Mammary epithelial cell (primary cell): ENCODE results near the gene IRF4.

ENCODE experiments used
- CTCF ChIP-seq, 2 donors: IDR thresholded peaks in 1 of 2; conservative IDR thresholded peaks in 1 of 2; 2 replicates each; pipeline ENCODE4 v1.5.1; 2011 to 2012; ENCODE audit warnings: inconsistent platforms in 2 of 2, low read length in 2 of 2, mild to moderate bottlenecking in 2 of 2, control low read depth in 1 of 2, low read depth in 1 of 2; ENCODE audit not compliant: insufficient read depth in 1 of 2; ENCODE audit errors: extremely low read depth in 1 of 2
- EZH2 ChIP-seq: IDR thresholded peaks from 2 replicates; pipeline ENCODE4 v1.6.1; 2012; ENCODE audit warnings: low read length, inconsistent platforms, borderline replicate concordance

- TF ChIP-seq CTCF (conservative IDR thresholded peaks at IDR 0.05 in 1 of 2, IDR thresholded peaks at IDR 0.05 in 1 of 2; ENCODE audit: extremely low read depth in 1 of 2, insufficient read depth in 1 of 2, low read depth in 1 of 2, low read length in 2 of 2), result no peak
- TF ChIP-seq EZH2, result no peak
These were observed 10.6 kb downstream of the IRF4 start for GRCh38 chr6:401994-402640.
